H9 (cell line): ENCODE measurements around the gene CNNM3. TPM values are rescaled to one million over a fixed set of nuclear protein-coding genes. Genes with fewer than 3 reads are reported as not detected.

ENCODE experiments used
- DNase-seq: peaks from one replicate; pipeline ENCODE4 v3.0.0-alpha.2; 2017
- H2AFZ ChIP-seq: one replicate; pipeline ENCODE4 v1.6.1; 2013; ENCODE audit warnings: mild to moderate bottlenecking, low read length, control low read depth, moderate library complexity
- H2AK5ac ChIP-seq: 2 replicates; pipeline ENCODE4 v1.6.1; 2013; ENCODE audit warnings: low read length, control low read depth, mixed read lengths; ENCODE audit not compliant: insufficient read length
- H2BK120ac ChIP-seq: one replicate; pipeline ENCODE4 v1.6.1; 2013; ENCODE audit warnings: low read depth, mild to moderate bottlenecking, low read length, control low read depth, inconsistent platforms; ENCODE audit not compliant: poor library complexity, severe bottlenecking
- H2BK12ac ChIP-seq: 2 replicates; pipeline ENCODE4 v1.6.1; 2013; ENCODE audit warnings: low read length, control low read depth, mixed read lengths, low read depth; ENCODE audit not compliant: insufficient read length
- H2BK15ac ChIP-seq: 2 replicates; pipeline ENCODE4 v1.6.1; 2013; ENCODE audit warnings: low read depth, low read length, control low read depth
- H2BK20ac ChIP-seq: one replicate; pipeline ENCODE4 v1.6.1; 2013; ENCODE audit warnings: low read depth, mild to moderate bottlenecking, low read length, control low read depth, inconsistent platforms; ENCODE audit not compliant: poor library complexity, severe bottlenecking
- H2BK5ac ChIP-seq: 2 replicates; pipeline ENCODE4 v1.6.1; 2013; ENCODE audit warnings: low read length, control low read depth, mixed read lengths; ENCODE audit not compliant: insufficient read length
- H3K14ac ChIP-seq: 2 replicates; pipeline ENCODE4 v1.6.1; 2013; ENCODE audit warnings: low read length, control low read depth; ENCODE audit not compliant: insufficient read depth
- H3K18ac ChIP-seq: 2 replicates; pipeline ENCODE4 v1.6.1; 2013; ENCODE audit warnings: low read depth, mild to moderate bottlenecking, mixed read lengths, low read length, control low read depth; ENCODE audit not compliant: insufficient read length
- H3K23ac ChIP-seq: 2 replicates; pipeline ENCODE4 v1.6.1; 2013; ENCODE audit warnings: low read length, control low read depth, mixed read lengths, low read depth; ENCODE audit not compliant: insufficient read length
- H3K23me2 ChIP-seq: 2 replicates; pipeline ENCODE4 v1.6.1; 2013; ENCODE audit warnings: low read depth, mild to moderate bottlenecking, mixed read lengths, low read length, control low read depth; ENCODE audit not compliant: insufficient read length, poor library complexity, severe bottlenecking
- H3K27ac ChIP-seq: 2 replicates; pipeline ENCODE4 v1.5.1; 2013; ENCODE audit warnings: low read length, control low read depth, mixed read lengths, low read depth; ENCODE audit not compliant: insufficient read length
- H3K27me3 ChIP-seq: 2 replicates; pipeline ENCODE4 v1.6.1; 2013; ENCODE audit warnings: low read length, control low read depth, inconsistent platforms; ENCODE audit not compliant: insufficient read depth
- H3K4ac ChIP-seq: 2 replicates; pipeline ENCODE4 v1.6.1; 2013; ENCODE audit warnings: low read depth, mild to moderate bottlenecking, control low read depth, inconsistent platforms, low read length, moderate library complexity
- H3K4me1 ChIP-seq: 2 replicates; pipeline ENCODE4 v1.6.1; 2013; ENCODE audit warnings: low read length, control low read depth, inconsistent platforms; ENCODE audit not compliant: insufficient read depth
- H3K4me2 ChIP-seq: 2 replicates; pipeline ENCODE4 v1.6.1; 2013; ENCODE audit warnings: low read length, control low read depth, mixed read lengths; ENCODE audit not compliant: insufficient read length, insufficient read depth
- H3K56ac ChIP-seq: 2 replicates; pipeline ENCODE4 v1.6.1; 2013; ENCODE audit warnings: low read depth, mild to moderate bottlenecking, mixed read lengths, low read length, control low read depth; ENCODE audit not compliant: insufficient read length
- H3K79me1 ChIP-seq: 2 replicates; pipeline ENCODE4 v1.6.1; 2013; ENCODE audit warnings: low read depth, mild to moderate bottlenecking, moderate library complexity, low read length, control low read depth, inconsistent platforms; ENCODE audit not compliant: insufficient read depth, poor library complexity, severe bottlenecking
- H3K79me2 ChIP-seq: 2 replicates; pipeline ENCODE4 v1.6.1; 2013; ENCODE audit warnings: low read length, control low read depth, inconsistent platforms; ENCODE audit not compliant: insufficient read depth
- H3K9ac ChIP-seq: 2 replicates; pipeline ENCODE4 v1.6.1; 2013; ENCODE audit warnings: low read length, control low read depth, mixed read lengths; ENCODE audit not compliant: insufficient read length; ENCODE audit errors: extremely low read depth
- H3K9me3 ChIP-seq: one replicate; pipeline ENCODE4 v1.6.1; 2013; ENCODE audit warnings: low read depth, low read length, inconsistent platforms; ENCODE audit not compliant: control insufficient read depth
- H3T11ph ChIP-seq: one replicate; pipeline ENCODE4 v1.6.1; 2013; ENCODE audit warnings: mild to moderate bottlenecking, low read length, control low read depth, inconsistent platforms
- H4K20me1 ChIP-seq: one replicate; pipeline ENCODE4 v1.6.1; 2013; ENCODE audit not compliant: control insufficient read depth, insufficient read length, insufficient read depth
- H4K5ac ChIP-seq: 2 replicates; pipeline ENCODE4 v1.6.1; 2013; ENCODE audit warnings: low read depth, mild to moderate bottlenecking, mixed read lengths, low read length, control low read depth; ENCODE audit not compliant: insufficient read length
- H4K8ac ChIP-seq: replicated peaks from 2 replicates; pipeline ENCODE4 v1.6.1; 2013; ENCODE audit warnings: low read length, control low read depth, mixed read lengths, low read depth; ENCODE audit not compliant: insufficient read length
- H4K91ac ChIP-seq: 2 replicates; pipeline ENCODE4 v1.6.1; 2013; ENCODE audit warnings: low read depth, mild to moderate bottlenecking, moderate library complexity, mixed read lengths, low read length, control low read depth; ENCODE audit not compliant: insufficient read length
- H3K27ac Mint-ChIP-seq, 3 experiments: 2 replicates in 2 of 3; 3 replicates in 1 of 3; pipeline ENCODE4 v1.8.0; 2020 to 2021; ENCODE audit warnings: mixed read lengths in 3 of 3, mild to moderate bottlenecking in 1 of 3, moderate library complexity in 1 of 3
- H3K27me3 Mint-ChIP-seq: 2 replicates; pipeline ENCODE4 v1.8.0; 2021; ENCODE audit warnings: low read depth, mild to moderate bottlenecking, moderate library complexity, mixed read lengths
- H3K36me3 Mint-ChIP-seq, 3 experiments: 2 replicates in 2 of 3; 3 replicates in 1 of 3; pipeline ENCODE4 v1.8.0; 2020 to 2021; ENCODE audit warnings: low read depth in 3 of 3, mixed read lengths in 3 of 3; ENCODE audit not compliant: insufficient read depth in 1 of 3
- H3K4me1 Mint-ChIP-seq, 2 experiments: 2 replicates each; pipeline ENCODE4 v1.8.0; 2020; ENCODE audit warnings: mixed read lengths in 2 of 2
- H3K4me3 Mint-ChIP-seq, 2 experiments: 2 replicates in 1 of 2; 3 replicates in 1 of 2; pipeline ENCODE4 v1.8.0; 2020 to 2021; ENCODE audit warnings: mild to moderate bottlenecking in 2 of 2, mixed read lengths in 2 of 2, moderate library complexity in 1 of 2
- H3K9me3 Mint-ChIP-seq, 2 experiments: 2 replicates in 1 of 2; 3 replicates in 1 of 2; pipeline ENCODE4 v1.8.0; 2020; ENCODE audit warnings: mild to moderate bottlenecking in 2 of 2, mixed read lengths in 2 of 2, moderate library complexity in 1 of 2
- WGBS: extraction: QIAGEN DNeasy Blood & Tissue Kit; methylation state at CpG from one replicate; pipeline ENCODE4 v1.1.7; 2013; ENCODE audit warnings: missing lambda C conversion rate, low lambda C conversion rate, mixed read lengths; ENCODE audit not compliant: insufficient read length; ENCODE audit errors: extremely low coverage; 5-methylcytosine and 5-hydroxymethylcytosine counted together
- total RNA-seq: library from RNA; stranded (reverse); gene quantifications from 2 replicates; pipeline ENCODE4 v1.2.1, GENCODE V29; 2021
- TF ChIP-seq, protein P1 (sequence below): fragments of 200-600 bp; sonication (generic); conservative IDR thresholded peaks from 3 replicates; pipeline ENCODE4 v1.8.0; 2021; ENCODE audit warnings: antibody characterized with exemption, mild to moderate bottlenecking

Gene CNNM3
- total RNA-seq, 1 experiment from 2014 or later = 25.0 TPM

- Histone ChIP-seq H2AFZ (no peak overlapping the region), H3K18ac (no peak overlapping the region), H4K91ac (no peak overlapping the region), H3K14ac (no peak overlapping the region), H4K8ac (no peak overlapping the region), H2BK120ac (no peak overlapping the region), H3K23me2 (no peaks in the 10 kb centered on the region), H2BK12ac (no peak overlapping the region), H3K56ac (no peak overlapping the region), H2BK15ac (no peak overlapping the region), H4K20me1 (no peaks in the 10 kb centered on the region), H3K4me1 (no peaks in the 10 kb centered on the region; the same call in 1 of the 2 replicates), H3K79me1 (peaks cover 4% of the 10 kb centered on the region), H3K4ac (no peak overlapping the region), H3K4me2 (no peak overlapping the region), H3K9me3 (no peaks in the 10 kb centered on the region), H2AK5ac (no peak overlapping the region), H3K79me2 (peaks cover 3% of the 10 kb centered on the region; the same call in 1 of the 2 replicates), H2BK20ac (no peak overlapping the region), H3K27me3 (no peaks in the 10 kb centered on the region), H3T11ph (no peak overlapping the region), H3K23ac (no peak overlapping the region), H4K5ac (no peak overlapping the region), H3K9ac (no peak overlapping the region), H2BK5ac (no peak overlapping the region), H3K27ac (no peak overlapping the region)
- Mint-ChIP-seq H3K9me3 (no peaks in the 10 kb centered on the region), H3K4me3 (no peak overlapping the region), H3K27me3 (no peaks in the 10 kb centered on the region), H3K27ac (peak overlapping the region in 2 of 3 experiments; percentile 53 to 58; a peak in 2 of 7 replicates), H3K36me3 (peaks cover 28 to 69% (median 64%) of the 10 kb centered on the region in 3 experiments; a peak in 6 of 7 replicates), H3K4me1 (peaks cover 20 to 22% of the 10 kb centered on the region in 2 experiments)
- no CpG with 5 or more reads among the region's 6 CpGs for WGBS
- no peak for DNase-seq
- TF ChIP-seq, protein P1, sequence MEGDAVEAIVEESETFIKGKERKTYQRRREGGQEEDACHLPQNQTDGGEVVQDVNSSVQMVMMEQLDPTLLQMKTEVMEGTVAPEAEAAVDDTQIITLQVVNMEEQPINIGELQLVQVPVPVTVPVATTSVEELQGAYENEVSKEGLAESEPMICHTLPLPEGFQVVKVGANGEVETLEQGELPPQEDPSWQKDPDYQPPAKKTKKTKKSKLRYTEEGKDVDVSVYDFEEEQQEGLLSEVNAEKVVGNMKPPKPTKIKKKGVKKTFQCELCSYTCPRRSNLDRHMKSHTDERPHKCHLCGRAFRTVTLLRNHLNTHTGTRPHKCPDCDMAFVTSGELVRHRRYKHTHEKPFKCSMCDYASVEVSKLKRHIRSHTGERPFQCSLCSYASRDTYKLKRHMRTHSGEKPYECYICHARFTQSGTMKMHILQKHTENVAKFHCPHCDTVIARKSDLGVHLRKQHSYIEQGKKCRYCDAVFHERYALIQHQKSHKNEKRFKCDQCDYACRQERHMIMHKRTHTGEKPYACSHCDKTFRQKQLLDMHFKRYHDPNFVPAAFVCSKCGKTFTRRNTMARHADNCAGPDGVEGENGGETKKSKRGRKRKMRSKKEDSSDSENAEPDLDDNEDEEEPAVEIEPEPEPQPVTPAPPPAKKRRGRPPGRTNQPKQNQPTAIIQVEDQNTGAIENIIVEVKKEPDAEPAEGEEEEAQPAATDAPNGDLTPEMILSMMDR = no peak
Measured at GRCh38 chr2:96824079-96824870, 8.2 kb downstream of the CNNM3 start.
